ENCODE data around the gene SH3GL1. TPM values are rescaled to one million over a fixed set of nuclear protein-coding genes. Genes with fewer than 3 reads are reported as not detected.

The SH3GL1 gene
- polyA plus RNA-seq, 2 of the 4 experiments (the other 2 are of a cell fraction): 20.1 to 34.7 TPM

DNA sequence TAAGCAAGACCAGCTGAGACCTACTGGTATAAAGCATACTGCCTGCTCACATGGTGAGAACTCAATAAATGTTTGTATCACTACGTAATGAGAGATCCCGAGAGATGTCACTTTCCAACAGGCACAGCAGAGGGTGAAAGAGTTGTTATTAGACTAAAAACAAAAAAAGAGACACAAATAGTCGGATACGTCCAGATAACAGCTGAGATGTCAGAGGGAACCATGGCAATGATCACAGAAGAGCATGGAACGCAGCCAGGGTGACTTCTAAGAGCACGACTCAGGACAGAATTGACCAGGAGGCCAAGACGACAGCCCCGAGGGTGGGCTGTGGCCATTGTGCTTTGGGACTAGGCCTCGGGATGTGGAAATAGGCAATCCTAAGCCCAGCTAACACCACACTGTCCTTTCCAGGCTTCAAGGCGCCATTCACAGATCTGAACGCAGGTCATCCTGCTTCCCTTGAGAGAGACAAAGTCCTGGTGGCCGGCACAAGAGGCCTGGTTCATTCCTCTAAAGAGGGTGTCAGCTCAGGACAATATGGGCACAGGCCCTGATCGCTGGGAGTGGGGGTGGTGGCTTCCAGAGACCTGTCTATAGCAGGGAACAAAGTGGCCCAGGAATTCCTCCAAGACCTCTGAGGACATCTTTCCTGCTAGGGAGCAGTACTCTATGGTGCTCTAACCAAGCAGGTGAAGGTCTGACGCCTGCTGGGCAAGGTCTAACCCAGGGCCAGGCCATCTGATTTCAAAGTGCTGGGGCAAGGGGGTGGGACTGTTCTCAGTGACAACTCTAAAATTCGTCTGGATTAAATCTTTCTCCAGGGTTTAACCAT, 3.2 kb downstream of the SH3GL1 start:
- Histone ChIP-seq H3K9me3 (no peaks in the 10 kb centered on the region), H3K4me1 (peaks cover 11% of the 10 kb centered on the region; the same call in 2 of the 3 replicates), H3K27ac (no peak overlapping the region), H3K4me3 (no peak overlapping the region), H3K4me2 (no peak overlapping the region)
- POLR2A ChIA-PET: no interaction called here
- 91% methylated on average over 11 of the region's 15 CpGs for WGBS (ENCODE audit: missing lambda C conversion rate)
- no peak for TF ChIP-seq CBX8 (IDR thresholded peaks at IDR 0.05)
- TF ChIP-seq PHF8 (IDR thresholded peaks at IDR 0.05; ENCODE audit: borderline replicate concordance, low read depth): no peak
- no peak for TF ChIP-seq ZSCAN20 (CRISPR knock-in tag; IDR thresholded peaks at IDR 0.05)
- no peak for TF ChIP-seq RFX5 (IDR thresholded peaks at IDR 0.05)
- no peak for TF ChIP-seq BHLHE40 (IDR thresholded peaks at IDR 0.05; ENCODE audit: low read depth, low read length)
- TF ChIP-seq CBX2 (IDR thresholded peaks at IDR 0.05; ENCODE audit: borderline replicate concordance, low read depth): no peak
- TF ChIP-seq HOXB5 (CRISPR knock-in tag; IDR thresholded peaks at IDR 0.05): no peak
- TF ChIP-seq NFE2L2 (conservative IDR thresholded peaks at IDR 0.05; ENCODE audit: low read length): no peak
- TF ChIP-seq, protein P1, sequence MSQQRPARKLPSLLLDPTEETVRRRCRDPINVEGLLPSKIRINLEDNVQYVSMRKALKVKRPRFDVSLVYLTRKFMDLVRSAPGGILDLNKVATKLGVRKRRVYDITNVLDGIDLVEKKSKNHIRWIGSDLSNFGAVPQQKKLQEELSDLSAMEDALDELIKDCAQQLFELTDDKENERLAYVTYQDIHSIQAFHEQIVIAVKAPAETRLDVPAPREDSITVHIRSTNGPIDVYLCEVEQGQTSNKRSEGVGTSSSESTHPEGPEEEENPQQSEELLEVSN (IDR thresholded peaks at IDR 0.05; ENCODE audit: borderline replicate concordance, low read depth): no peak
- TF ChIP-seq, protein P2, sequence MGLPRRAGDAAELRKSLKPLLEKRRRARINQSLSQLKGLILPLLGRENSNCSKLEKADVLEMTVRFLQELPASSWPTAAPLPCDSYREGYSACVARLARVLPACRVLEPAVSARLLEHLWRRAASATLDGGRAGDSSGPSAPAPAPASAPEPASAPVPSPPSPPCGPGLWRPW (IDR thresholded peaks at IDR 0.05): no peak
- TF ChIP-seq SREBF2 (IDR thresholded peaks at IDR 0.05): no peak
- no peak for TF ChIP-seq RNF2 (IDR thresholded peaks at IDR 0.05; ENCODE audit: borderline replicate concordance, low read depth)
- TF ChIP-seq HEYL (CRISPR knock-in tag; IDR thresholded peaks at IDR 0.05): no peak
- no peak for TF ChIP-seq NR3C1 (IDR thresholded peaks at IDR 0.05)
- TF ChIP-seq ZC3H11A (IDR thresholded peaks at IDR 0.05): no peak
- TF ChIP-seq, protein P3, sequence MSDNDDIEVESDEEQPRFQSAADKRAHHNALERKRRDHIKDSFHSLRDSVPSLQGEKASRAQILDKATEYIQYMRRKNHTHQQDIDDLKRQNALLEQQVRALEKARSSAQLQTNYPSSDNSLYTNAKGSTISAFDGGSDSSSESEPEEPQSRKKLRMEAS (IDR thresholded peaks at IDR 0.05): no peak
- TF ChIP-seq ESRRA (IDR thresholded peaks at IDR 0.05; ENCODE audit: borderline replicate concordance, low read length): no peak
- TF ChIP-seq FOSL2 (IDR thresholded peaks at IDR 0.05): no peak
- no peak for TF ChIP-seq FOSL2 (CRISPR knock-in tag; IDR thresholded peaks at IDR 0.05)
- TF ChIP-seq JUNB (IDR thresholded peaks at IDR 0.05): no peak
- TF ChIP-seq, protein P4, sequence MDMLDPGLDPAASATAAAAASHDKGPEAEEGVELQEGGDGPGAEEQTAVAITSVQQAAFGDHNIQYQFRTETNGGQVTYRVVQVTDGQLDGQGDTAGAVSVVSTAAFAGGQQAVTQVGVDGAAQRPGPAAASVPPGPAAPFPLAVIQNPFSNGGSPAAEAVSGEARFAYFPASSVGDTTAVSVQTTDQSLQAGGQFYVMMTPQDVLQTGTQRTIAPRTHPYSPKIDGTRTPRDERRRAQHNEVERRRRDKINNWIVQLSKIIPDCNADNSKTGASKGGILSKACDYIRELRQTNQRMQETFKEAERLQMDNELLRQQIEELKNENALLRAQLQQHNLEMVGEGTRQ (IDR thresholded peaks at IDR 0.05): no peak
- no peak for ATAC-seq
- no peak for DNase-seq (ENCODE audit: low read depth in 1 of 2, low spot score in 1 of 2)
- CTCF ChIA-PET: interaction anchor here (1.0 to 5.5 kb wide), 2 partner anchors 11 to 20 kb away, joined by 3 to 19 read pairs; no protein-coding TSS in a partner anchor
- no peak for FAIRE-seq

DNA sequence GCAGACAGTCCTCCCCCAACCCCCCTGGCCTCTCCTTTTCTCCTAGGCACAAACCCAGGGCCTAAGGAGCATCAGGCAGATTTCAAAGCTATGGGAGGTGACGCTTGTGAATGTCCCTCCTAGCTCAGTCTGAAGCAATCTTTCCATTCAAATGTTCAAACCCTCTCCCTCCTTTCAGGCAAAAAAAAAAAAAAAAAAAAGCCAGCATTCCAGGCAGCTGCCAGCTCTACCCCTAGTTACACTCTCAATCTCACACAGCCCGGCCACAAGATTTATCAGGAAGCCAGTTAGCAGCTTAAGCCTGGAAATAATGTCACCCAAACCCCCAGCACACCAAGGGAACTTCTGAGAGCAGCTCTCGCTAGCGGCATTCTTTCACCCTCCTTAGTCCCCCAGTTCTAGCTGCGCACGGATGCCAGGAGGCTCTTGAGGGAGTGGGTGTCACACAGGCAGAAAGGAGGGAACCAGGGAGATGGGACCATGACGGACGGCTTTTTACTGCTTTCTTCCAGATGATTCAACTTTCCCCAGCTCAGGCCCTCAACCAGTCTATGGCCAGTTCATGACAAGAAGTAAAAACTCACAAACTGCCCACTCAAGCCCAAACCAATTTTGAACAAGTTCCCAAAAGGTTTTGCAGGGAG, 6.3 kb downstream of the SH3GL1 start:
- no peak for FAIRE-seq
- ChIA-PET POLR2A (no interaction called here), CTCF (interaction anchor here (1.1 to 5.5 kb wide), 6 partner anchors 9 to 147 kb away, joined by 3 to 19 read pairs (median 6); partner anchors contain the start of gene YJU2)
- no peak overlapping the region for H3K27ac ChIP-seq
- no peak for ATAC-seq
- H3K4me3 ChIP-seq: no peak overlapping the region
- no peak overlapping the region for H3K4me2 ChIP-seq
- TF ChIP-seq TFCP2L1 (CRISPR knock-in tag; IDR thresholded peaks at IDR 0.05): no peak
- TF ChIP-seq, protein P5, sequence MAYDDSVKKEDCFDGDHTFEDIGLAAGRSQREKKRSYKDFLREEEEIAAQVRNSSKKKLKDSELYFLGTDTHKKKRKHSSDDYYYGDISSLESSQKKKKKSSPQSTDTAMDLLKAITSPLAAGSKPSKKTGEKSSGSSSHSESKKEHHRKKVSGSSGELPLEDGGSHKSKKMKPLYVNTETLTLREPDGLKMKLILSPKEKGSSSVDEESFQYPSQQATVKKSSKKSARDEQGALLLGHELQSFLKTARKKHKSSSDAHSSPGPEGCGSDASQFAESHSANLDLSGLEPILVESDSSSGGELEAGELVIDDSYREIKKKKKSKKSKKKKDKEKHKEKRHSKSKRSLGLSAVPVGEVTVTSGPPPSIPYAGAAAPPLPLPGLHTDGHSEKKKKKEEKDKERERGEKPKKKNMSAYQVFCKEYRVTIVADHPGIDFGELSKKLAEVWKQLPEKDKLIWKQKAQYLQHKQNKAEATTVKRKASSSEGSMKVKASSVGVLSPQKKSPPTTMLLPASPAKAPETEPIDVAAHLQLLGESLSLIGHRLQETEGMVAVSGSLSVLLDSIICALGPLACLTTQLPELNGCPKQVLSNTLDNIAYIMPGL (CRISPR knock-in tag; IDR thresholded peaks at IDR 0.05; ENCODE audit: borderline replicate concordance): no peak
- TF ChIP-seq JUN (IDR thresholded peaks at IDR 0.05): no peak
- no peak for TF ChIP-seq ZC3H11A (IDR thresholded peaks at IDR 0.05)
- TF ChIP-seq CHD2 (IDR thresholded peaks at IDR 0.05; ENCODE audit: low read length, partially characterized antibody): no peak
- TF ChIP-seq RFX5 (IDR thresholded peaks at IDR 0.05): no peak
- TF ChIP-seq FOSB (CRISPR knock-in tag; IDR thresholded peaks at IDR 0.05): no peak
- no peak for TF ChIP-seq MAZ (IDR thresholded peaks at IDR 0.05; ENCODE audit: borderline replicate concordance, low read depth, low read length)
- TF ChIP-seq HOXB13 (CRISPR knock-in tag; IDR thresholded peaks at IDR 0.05; ENCODE audit: low read depth): no peak
- no peak for TF ChIP-seq ESRRA (IDR thresholded peaks at IDR 0.05; ENCODE audit: borderline replicate concordance, low read length)
- no peak for TF ChIP-seq CEBPB (IDR thresholded peaks at IDR 0.05)
- no peak for TF ChIP-seq HOXA7 (CRISPR knock-in tag; IDR thresholded peaks at IDR 0.05)
- TF ChIP-seq HOXB5 (CRISPR knock-in tag; IDR thresholded peaks at IDR 0.05): no peak
- TF ChIP-seq, protein P6, sequence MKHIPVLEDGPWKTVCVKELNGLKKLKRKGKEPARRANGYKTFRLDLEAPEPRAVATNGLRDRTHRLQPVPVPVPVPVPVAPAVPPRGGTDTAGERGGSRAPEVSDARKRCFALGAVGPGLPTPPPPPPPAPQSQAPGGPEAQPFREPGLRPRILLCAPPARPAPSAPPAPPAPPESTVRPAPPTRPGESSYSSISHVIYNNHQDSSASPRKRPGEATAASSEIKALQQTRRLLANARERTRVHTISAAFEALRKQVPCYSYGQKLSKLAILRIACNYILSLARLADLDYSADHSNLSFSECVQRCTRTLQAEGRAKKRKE (CRISPR knock-in tag; IDR thresholded peaks at IDR 0.05; ENCODE audit: low read depth): no peak
- TF ChIP-seq HDAC2 (IDR thresholded peaks at IDR 0.05): no peak
- no peak for TF ChIP-seq NFE2L2 (conservative IDR thresholded peaks at IDR 0.05; ENCODE audit: low read length)
- TF ChIP-seq BHLHE40 (IDR thresholded peaks at IDR 0.05; ENCODE audit: low read depth, low read length): no peak
- no peaks in the 10 kb centered on the region for H3K9me3 ChIP-seq
- WGBS (ENCODE audit: missing lambda C conversion rate): 86% methylated on average over 8 of the region's 8 CpGs
- H3K4me1 ChIP-seq: 0 out of 3 replicates have a peak, but pooled peaks cover 3% of the 10 kb centered on the region
- no peak for DNase-seq (ENCODE audit: low read depth in 1 of 2, low spot score in 1 of 2)
